Liver (tissue), 3 donors: ENCODE measurements around the gene BICDL1.
A peak's percentile ranks its signal among the peaks of the same experiment; 100 is the strongest.

Experiments used
- ATF3 ChIP-seq: IDR thresholded peaks from 2 replicates; pipeline ENCODE4 v1.6.1; 2016; ENCODE audit warnings: antibody characterized with exemption
- CTCF ChIP-seq: fragments of 150-350 bp; IDR thresholded peaks from 2 replicates; pipeline ENCODE4 v1.5.1; 2017; ENCODE audit warnings: improper control_type of control experiment, low read depth, low read length; ENCODE audit not compliant: missing input control
- EGR1 ChIP-seq, 2 donors: IDR thresholded peaks; 2 replicates each; pipeline ENCODE4 v1.6.1; 2016 to 2018; ENCODE audit warnings: antibody characterized with exemption in 2 of 2, low read depth in 2 of 2
- FOXA1 ChIP-seq: IDR thresholded peaks from 2 replicates; pipeline ENCODE4 v1.6.1; 2016; ENCODE audit warnings: antibody characterized with exemption
- GABPA ChIP-seq, 2 donors: IDR thresholded peaks in 1 of 2; conservative IDR thresholded peaks in 1 of 2; 2 replicates each; pipeline ENCODE4 v1.6.1; 2016; ENCODE audit warnings: antibody characterized with exemption in 2 of 2, mild to moderate bottlenecking in 1 of 2, moderate library complexity in 1 of 2
- HNF4A ChIP-seq, 2 donors: conservative IDR thresholded peaks; 2 replicates each; pipeline ENCODE4 v1.6.1; 2016; ENCODE audit warnings: antibody characterized with exemption in 2 of 2, mild to moderate bottlenecking in 2 of 2
- JUND ChIP-seq, 2 donors: IDR thresholded peaks; 2 replicates each; pipeline ENCODE4 v1.6.1; 2016; ENCODE audit warnings: antibody characterized with exemption in 2 of 2
- MAX ChIP-seq: IDR thresholded peaks from 2 replicates; pipeline ENCODE4 v1.6.1; 2016; ENCODE audit warnings: antibody characterized with exemption
- NR2F2 ChIP-seq: IDR thresholded peaks from 2 replicates; pipeline ENCODE4 v1.6.1; 2016; ENCODE audit warnings: antibody characterized with exemption
- RAD21 ChIP-seq, 2 donors: IDR thresholded peaks; 2 replicates each; pipeline ENCODE4 v1.6.1; 2016; ENCODE audit warnings: antibody characterized with exemption in 2 of 2, mild to moderate bottlenecking in 2 of 2
- REST ChIP-seq: IDR thresholded peaks from 2 replicates; pipeline ENCODE4 v1.6.1; 2016; ENCODE audit warnings: antibody characterized with exemption, mild to moderate bottlenecking
- SP1 ChIP-seq: IDR thresholded peaks from 2 replicates; pipeline ENCODE4 v1.6.1; 2018; ENCODE audit warnings: antibody characterized with exemption, mild to moderate bottlenecking
- TAF1 ChIP-seq: conservative IDR thresholded peaks from 2 replicates; pipeline ENCODE4 v1.6.1; 2016; ENCODE audit warnings: antibody characterized with exemption, mild to moderate bottlenecking
- YY1 ChIP-seq: IDR thresholded peaks from 2 replicates; pipeline ENCODE4 v1.6.1; 2016; ENCODE audit warnings: antibody characterized with exemption, mild to moderate bottlenecking
- donor health status: healthy.
- donor health status: healthy.

- TF ChIP-seq CTCF: no peak
- no peak for TF ChIP-seq YY1
- no peak for TF ChIP-seq ATF3
- TF ChIP-seq TAF1: no peak
- TF ChIP-seq MAX: no peak
- no peak for TF ChIP-seq JUND (IDR thresholded peaks at IDR 0.05)
- TF ChIP-seq REST: no peak
- no peak for TF ChIP-seq EGR1 (IDR thresholded peaks at IDR 0.05; ENCODE audit: low read depth in 2 of 2)
- TF ChIP-seq FOXA1: no peak
- peak; percentile 33 to 35 for TF ChIP-seq HNF4A (conservative IDR thresholded peaks at IDR 0.05)
- no peak for TF ChIP-seq GABPA (IDR thresholded peaks at IDR 0.05 in 1 of 2, conservative IDR thresholded peaks at IDR 0.05 in 1 of 2)
- TF ChIP-seq RAD21 (IDR thresholded peaks at IDR 0.05): no peak
- no peak for TF ChIP-seq NR2F2
- TF ChIP-seq SP1: peak; percentile 30
Observed at GRCh38 chr12:120121766-120122293, 132.8 kb downstream of the BICDL1 start.
